ENCODE results near the gene OPCML.

DNA sequence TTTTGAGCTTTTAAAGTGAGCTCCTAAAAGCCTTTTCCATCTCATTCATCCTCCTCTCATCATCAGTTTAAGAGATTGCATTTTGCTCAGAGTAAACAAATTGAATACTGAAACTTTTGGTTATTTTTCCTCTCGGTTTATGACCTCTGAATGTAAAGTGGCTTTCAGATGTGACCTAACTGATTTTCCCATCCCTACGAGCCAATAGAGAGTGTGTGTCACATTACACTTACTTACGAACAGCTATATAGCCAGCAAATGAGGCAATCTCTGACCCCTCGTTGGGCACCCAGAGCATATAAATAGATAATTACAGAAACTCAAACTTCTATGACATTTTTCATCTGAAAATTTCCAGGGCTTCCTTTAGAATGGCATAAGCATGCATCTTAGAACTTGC is 317.7 kb downstream of the OPCML start:
- TF ChIP-seq CTCF (IDR thresholded peaks at IDR 0.05) = no peak
- no peak for TF ChIP-seq EZH2 (IDR thresholded peaks at IDR 0.05; ENCODE audit: borderline replicate concordance, insufficient read depth, low read depth, low read length, poor library complexity, severe bottlenecking)
